HUES64 (cell line): Measurements from ENCODE around the gene FIBP.
A peak's percentile ranks its signal among the peaks of the same experiment; 100 is the strongest.

Experiments used
- H3K27ac ChIP-seq: 2 replicates; pipeline ENCODE4 v1.7.0; 2013; ENCODE audit warnings: low read depth, low read length, inconsistent platforms
- H3K27me3 ChIP-seq: 2 replicates; pipeline ENCODE4 v1.6.1; 2013; ENCODE audit warnings: mild to moderate bottlenecking, low read length; ENCODE audit not compliant: insufficient read depth
- H3K36me3 ChIP-seq: 2 replicates; pipeline ENCODE4 v1.6.1; 2013; ENCODE audit warnings: mild to moderate bottlenecking, low read length; ENCODE audit not compliant: insufficient read depth
- H3K4me1 ChIP-seq: 2 replicates; pipeline ENCODE4 v1.6.1; 2013; ENCODE audit warnings: mild to moderate bottlenecking, low read length, moderate library complexity; ENCODE audit not compliant: insufficient read depth
- H3K4me3 ChIP-seq: 2 replicates; pipeline ENCODE4 v1.5.1; 2013; ENCODE audit warnings: mild to moderate bottlenecking, low read length, moderate library complexity
- H3K9ac ChIP-seq: 2 replicates; pipeline ENCODE4 v1.6.1; 2013; ENCODE audit warnings: mild to moderate bottlenecking, low read depth, low read length
- H3K9me3 ChIP-seq: 2 replicates; pipeline ENCODE4 v1.6.1; 2013; ENCODE audit warnings: low read depth, low read length; ENCODE audit not compliant: insufficient read depth
- WGBS: fragments of 150-250, 120-280 bp; methylation state at CpG from one replicate; pipeline ENCODE4 v1.1.7; 2013; ENCODE audit warnings: missing lambda C conversion rate; 5-methylcytosine and 5-hydroxymethylcytosine counted together

FIBP gene

DNA sequence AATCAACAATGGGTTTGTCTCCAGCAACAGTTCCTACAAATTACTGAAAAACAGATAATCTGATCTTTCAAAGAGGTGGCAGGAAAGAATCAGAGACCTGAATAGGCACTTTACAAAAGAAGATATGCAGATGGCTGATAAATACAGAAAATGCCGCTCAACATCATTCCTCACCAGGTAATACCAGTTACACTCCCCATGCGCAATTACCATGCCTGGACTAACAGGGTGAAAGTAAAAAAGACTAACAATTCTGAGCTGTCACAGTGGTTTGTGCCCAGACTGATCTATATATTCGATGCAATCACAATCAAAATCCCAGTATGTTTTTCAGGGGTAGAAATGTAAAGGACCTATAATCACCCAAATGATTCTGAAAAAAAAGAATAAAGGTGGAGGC is 44.5 kb downstream of the FIBP start:
- 93% methylated on average over 3 of the region's 3 CpGs for WGBS

DNA sequence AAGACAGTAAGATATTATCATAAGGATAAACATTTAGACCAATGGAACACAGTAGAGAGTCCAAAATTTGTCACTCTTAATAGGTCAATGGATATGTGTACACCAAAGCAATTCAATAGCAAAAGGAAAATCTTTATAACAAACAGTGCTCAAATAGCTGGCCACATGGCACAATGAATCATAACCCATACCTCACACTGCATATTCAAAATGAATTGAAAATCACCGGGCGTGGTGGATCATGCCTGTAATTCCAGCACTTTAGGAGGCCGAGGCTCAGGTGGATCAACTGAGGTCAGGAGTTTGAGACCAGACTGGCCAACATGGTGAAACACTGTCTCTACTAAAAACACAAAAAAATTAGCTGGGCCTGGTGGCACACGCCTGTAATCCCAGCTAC is 46.1 kb downstream of the FIBP start:
- Histone ChIP-seq H3K4me3 (no peak overlapping the region), H3K4me1 (no peaks in the 10 kb centered on the region), H3K27me3 (no peaks in the 10 kb centered on the region), H3K36me3 (no peaks in the 10 kb centered on the region), H3K9me3 (no peaks in the 10 kb centered on the region), H3K27ac (no peak overlapping the region), H3K9ac (no peak overlapping the region)
- WGBS, result 91% methylated on average over 4 of the region's 4 CpGs

More for the DNA sequence above, 44.5 kb downstream of the FIBP start:
- H3K4me1 ChIP-seq, result no peaks in the 10 kb centered on the region
- H3K27me3 ChIP-seq, result no peaks in the 10 kb centered on the region
- no peaks in the 10 kb centered on the region for H3K9me3 ChIP-seq
- H3K36me3 ChIP-seq, result no peaks in the 10 kb centered on the region
- no peak overlapping the region for H3K27ac ChIP-seq
- no peak overlapping the region for H3K9ac ChIP-seq
- no peak overlapping the region for H3K4me3 ChIP-seq

DNA sequence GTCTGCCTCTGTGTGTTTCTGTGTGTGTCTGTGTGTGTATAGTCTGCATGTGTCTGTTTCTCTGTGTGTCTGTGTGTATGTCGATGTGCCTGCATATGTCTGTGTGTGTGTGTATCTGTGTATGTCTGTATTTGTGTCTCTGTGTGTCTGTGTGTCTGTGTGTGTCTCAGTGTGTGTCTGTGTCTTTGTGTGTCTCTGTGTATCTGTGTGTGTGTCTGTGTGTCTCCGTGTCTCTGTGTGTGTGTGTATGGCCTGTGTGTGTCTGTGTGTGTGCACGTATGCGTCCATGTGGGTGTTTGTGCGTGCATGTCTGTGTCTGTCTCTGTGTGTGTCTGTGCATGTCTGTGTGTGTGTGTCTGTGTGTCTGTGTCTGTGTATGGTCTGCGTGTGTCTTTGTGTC is 54.1 kb downstream of the FIBP start:
- Histone ChIP-seq H3K4me3 (peak overlapping the region; percentile 68), H3K27me3 (peaks cover 10% of the 10 kb centered on the region), H3K36me3 (no peaks in the 10 kb centered on the region), H3K27ac (no peak overlapping the region), H3K4me1 (no peaks in the 10 kb centered on the region), H3K9me3 (no peaks in the 10 kb centered on the region), H3K9ac (peak overlapping the region; percentile 87; the same call in 1 of the 2 replicates)
- 60% methylated on average over 6 of the region's 6 CpGs for whole genome bisulfite sequencing
